Smooth muscle cell (in vitro differentiated cells): Measurements from ENCODE around the gene BRSK2. TPM values are rescaled to one million over a fixed set of nuclear protein-coding genes. Genes with fewer than 3 reads are reported as not detected.

Experiments used
- DNase-seq: peaks from one replicate; lab custom pipeline; 2025; ENCODE audit not compliant: unreplicated experiment; lab: John Stamatoyannopoulos, UW
- H2AFZ ChIP-seq: fragments of 200-600 bp; sonication (generic); 2 replicates; pipeline ENCODE4 v1.6.0; 2016; ENCODE audit warnings: antibody characterized with exemption, low read depth, mild to moderate bottlenecking
- H3F3A ChIP-seq: fragments of 200-600 bp; sonication (generic); 2 replicates; pipeline ENCODE4 v1.6.0; 2017; ENCODE audit warnings: antibody characterized with exemption, low read depth
- H3K27ac ChIP-seq: fragments of 200-600 bp; sonication (generic); 2 replicates; pipeline ENCODE4 v1.5.1; 2016; ENCODE audit warnings: low read depth, mild to moderate bottlenecking
- H3K27me3 ChIP-seq: fragments of 200-600 bp; sonication (generic); 2 replicates; pipeline ENCODE4 v1.6.1; 2016; ENCODE audit warnings: low read depth, mild to moderate bottlenecking
- H3K36me3 ChIP-seq: fragments of 200-600 bp; sonication (generic); 2 replicates; pipeline ENCODE4 v1.5.1; 2016; ENCODE audit warnings: low read depth
- H3K4me1 ChIP-seq: fragments of 200-600 bp; sonication (generic); 2 replicates; pipeline ENCODE4 v1.5.1; 2016; ENCODE audit warnings: low read depth
- H3K4me2 ChIP-seq: fragments of 200-600 bp; sonication (generic); 2 replicates; pipeline ENCODE4 v1.6.0; 2016; ENCODE audit warnings: mild to moderate bottlenecking
- H3K4me3 ChIP-seq: fragments of 200-600 bp; sonication (generic); 2 replicates; pipeline ENCODE4 v1.5.1; 2016; ENCODE audit warnings: mild to moderate bottlenecking
- H3K79me2 ChIP-seq: fragments of 200-600 bp; sonication (generic); 2 replicates; pipeline ENCODE4 v1.6.0; 2016; ENCODE audit warnings: low read depth, mild to moderate bottlenecking
- H3K9ac ChIP-seq: fragments of 200-600 bp; sonication (generic); 2 replicates; pipeline ENCODE4 v1.6.0; 2016; ENCODE audit warnings: low read depth
- H3K9me3 ChIP-seq: fragments of 200-600 bp; sonication (generic); replicated peaks from 2 replicates; pipeline ENCODE4 v1.5.1; 2016; ENCODE audit warnings: low read depth
- H4K20me1 ChIP-seq: fragments of 200-600 bp; sonication (generic); 2 replicates; pipeline ENCODE4 v1.6.0; 2016; ENCODE audit warnings: low read depth
- WGBS: methylation state at CpG from one replicate; pipeline ENCODE4 v1.1.7; 2016; ENCODE audit warnings: low lambda C conversion rate; 5-methylcytosine and 5-hydroxymethylcytosine counted together
- polyA plus RNA-seq: library from polyadenylated mRNA; unstranded; fragments of >200 nt; fragmentation: Nextera tagmentation; extraction: Ambion mirVana; gene quantifications from 2 replicates; pipeline ENCODE4 v1.2.1, GENCODE V29; 2016
- total RNA-seq: library from RNA; depleted of rRNA; stranded (reverse); fragments of >200 nt; gene quantifications from 2 replicates; pipeline ENCODE4 v1.2.3, GENCODE V29; 2014
- TF ChIP-seq, protein P1 (sequence below): fragments of 200-600 bp; sonication (generic); IDR thresholded peaks from 2 replicates; pipeline ENCODE4 v1.5.1; 2017; ENCODE audit warnings: borderline replicate concordance, mild to moderate bottlenecking, antibody characterized with exemption; ENCODE audit not compliant: insufficient read depth, poor library complexity, severe bottlenecking

Gene BRSK2
- total and polyA plus RNA-seq, 2 experiments from 2014 or later = 1.5 to 5.2 TPM

DNA sequence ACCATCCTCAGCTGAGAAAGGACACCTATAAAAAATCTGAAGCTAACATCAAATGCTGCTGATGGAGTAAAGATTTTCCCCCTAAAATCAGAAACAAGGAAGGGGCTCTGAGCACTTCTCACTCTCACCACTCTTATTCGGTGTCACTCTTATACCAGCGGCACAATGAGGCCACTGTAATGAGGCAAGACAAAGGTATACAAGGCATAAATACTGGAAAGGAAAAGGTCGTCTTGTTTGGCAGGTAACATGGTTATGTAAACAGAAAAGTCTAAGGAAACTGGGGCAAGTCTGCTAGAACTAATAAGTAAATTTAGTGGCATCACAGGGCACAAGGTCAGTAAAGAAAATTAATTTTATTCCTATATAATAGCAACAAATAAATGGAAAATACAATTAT, 104.9 kb downstream of the BRSK2 start:
- 95% methylated on average over 3 of the region's 3 CpGs for WGBS
- TF ChIP-seq, protein P1, sequence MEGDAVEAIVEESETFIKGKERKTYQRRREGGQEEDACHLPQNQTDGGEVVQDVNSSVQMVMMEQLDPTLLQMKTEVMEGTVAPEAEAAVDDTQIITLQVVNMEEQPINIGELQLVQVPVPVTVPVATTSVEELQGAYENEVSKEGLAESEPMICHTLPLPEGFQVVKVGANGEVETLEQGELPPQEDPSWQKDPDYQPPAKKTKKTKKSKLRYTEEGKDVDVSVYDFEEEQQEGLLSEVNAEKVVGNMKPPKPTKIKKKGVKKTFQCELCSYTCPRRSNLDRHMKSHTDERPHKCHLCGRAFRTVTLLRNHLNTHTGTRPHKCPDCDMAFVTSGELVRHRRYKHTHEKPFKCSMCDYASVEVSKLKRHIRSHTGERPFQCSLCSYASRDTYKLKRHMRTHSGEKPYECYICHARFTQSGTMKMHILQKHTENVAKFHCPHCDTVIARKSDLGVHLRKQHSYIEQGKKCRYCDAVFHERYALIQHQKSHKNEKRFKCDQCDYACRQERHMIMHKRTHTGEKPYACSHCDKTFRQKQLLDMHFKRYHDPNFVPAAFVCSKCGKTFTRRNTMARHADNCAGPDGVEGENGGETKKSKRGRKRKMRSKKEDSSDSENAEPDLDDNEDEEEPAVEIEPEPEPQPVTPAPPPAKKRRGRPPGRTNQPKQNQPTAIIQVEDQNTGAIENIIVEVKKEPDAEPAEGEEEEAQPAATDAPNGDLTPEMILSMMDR = no peak
- peaks cover 98% of the 10 kb centered on the region for H4K20me1 ChIP-seq
- no peak overlapping the region for H3K4me2 ChIP-seq
- no peaks in the 10 kb centered on the region for H3K36me3 ChIP-seq
- DNase-seq = no peak
- no peak overlapping the region for H3K4me3 ChIP-seq
- no peaks in the 10 kb centered on the region for H3K9me3 ChIP-seq
- no peaks in the 10 kb centered on the region for H3F3A ChIP-seq
- H3K4me1 ChIP-seq = no peaks in the 10 kb centered on the region
- no peak overlapping the region for H2AFZ ChIP-seq
- no peaks in the 10 kb centered on the region for H3K27me3 ChIP-seq
- no peak overlapping the region for H3K9ac ChIP-seq
- no peak overlapping the region for H3K27ac ChIP-seq
- peaks cover 61% of the 10 kb centered on the region for H3K79me2 ChIP-seq

GRCh38 chr11:1496091-1496760, 106.5 kb downstream of the BRSK2 start:
- H2AFZ ChIP-seq = no peak overlapping the region
- no peak overlapping the region for H3K4me2 ChIP-seq
- no peaks in the 10 kb centered on the region for H3F3A ChIP-seq
- WGBS = 93% methylated on average over 9 of the region's 9 CpGs
- peaks cover 56% of the 10 kb centered on the region for H3K79me2 ChIP-seq
- H3K27me3 ChIP-seq = no peaks in the 10 kb centered on the region
- TF ChIP-seq, protein P1 = no peak
- no peak overlapping the region for H3K9ac ChIP-seq
- no peaks in the 10 kb centered on the region for H3K36me3 ChIP-seq
- no peak for DNase-seq
- H3K4me1 ChIP-seq = no peaks in the 10 kb centered on the region
- H3K9me3 ChIP-seq = no peaks in the 10 kb centered on the region
- no peak overlapping the region for H3K4me3 ChIP-seq
- H4K20me1 ChIP-seq = peaks cover 98% of the 10 kb centered on the region
- no peak overlapping the region for H3K27ac ChIP-seq

DNA sequence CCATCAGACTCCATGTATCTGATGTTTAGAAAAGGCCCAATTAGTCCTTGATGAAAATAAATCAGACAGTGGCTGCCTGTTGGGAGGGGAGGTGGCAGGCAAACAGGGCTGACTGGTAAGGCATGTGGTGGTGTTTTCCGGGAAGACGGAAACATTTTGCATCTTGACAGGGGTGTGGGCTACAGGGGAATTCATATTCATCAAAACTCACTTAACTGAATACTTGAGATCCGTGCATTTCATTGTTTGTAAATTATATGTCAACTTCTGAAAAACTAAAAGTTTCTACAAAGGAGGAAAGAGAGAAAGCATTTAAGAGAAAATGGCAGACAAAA, 107.0 kb downstream of the BRSK2 start:
- H3K79me2 ChIP-seq = peaks cover 56% of the 10 kb centered on the region

More for the DNA sequence above, 107.0 kb downstream of the BRSK2 start:
- Histone ChIP-seq H3K36me3 (no peaks in the 10 kb centered on the region), H4K20me1 (peaks cover 98% of the 10 kb centered on the region), H3K27ac (no peak overlapping the region), H3K4me3 (no peak overlapping the region), H3K4me1 (no peaks in the 10 kb centered on the region), H3K4me2 (no peak overlapping the region), H2AFZ (no peak overlapping the region), H3K27me3 (no peaks in the 10 kb centered on the region), H3F3A (no peaks in the 10 kb centered on the region), H3K9me3 (no peaks in the 10 kb centered on the region), H3K9ac (no peak overlapping the region)
- WGBS = 89% methylated on average over 3 of the region's 3 CpGs
- TF ChIP-seq, protein P1 = no peak
- DNase-seq = no peak
